HG03045 (cell line): Measurements from ENCODE around the gene DDX46.
"Not testable (repeated sequence)": the region's sequence is repeated elsewhere in the genome, so short reads cannot be mapped to it uniquely, and the experiment has no call there.

Source experiments
- ATAC-seq: cut with Tn5 transposase; IDR thresholded peaks from one replicate; pipeline ENCODE4 v1.9.1; 2021; ENCODE audit warnings: mild to moderate bottlenecking, moderate library complexity; ENCODE audit not compliant: unreplicated experiment

Gene DDX46

GRCh38 chr5:134758504-134759341, at the start of gene DDX46:
DDX46 (plus strand) TSS chr5:134758779; CDS start chr5:134758939, 160 bp downstream.
- ATAC-seq, result peak; percentile 98

GRCh38 chr5:134714120-134714519, 44.5 kb upstream of the DDX46 start:
- ATAC-seq, result no peak

- no peak for ATAC-seq
Measured at GRCh38 chr5:134714541-134714940, 44.0 kb upstream of the DDX46 start.

GRCh38 chr5:134715466-134715865, 43.1 kb upstream of the DDX46 start:
- not testable (repeated sequence) for ATAC-seq

GRCh38 chr5:134724872-134725271, 33.7 kb upstream of the DDX46 start:
- no peak for ATAC-seq

- no peak for ATAC-seq
Measured at GRCh38 chr5:134732819-134733218, 25.8 kb upstream of the DDX46 start.

- ATAC-seq, result no peak
Measured at GRCh38 chr5:134735243-134735642, 23.3 kb upstream of the DDX46 start.

GRCh38 chr5:134736173-134736812, 22.3 kb upstream of the DDX46 start:
- ATAC-seq, result no peak

GRCh38 chr5:134738133-134738962, 20.2 kb upstream of the DDX46 start, which contains the start of gene CAMLG:
CAMLG (plus strand) TSS chr5:134738548; CDS start chr5:134738621, 73 bp downstream.
- ATAC-seq, result peak; percentile 96

GRCh38 chr5:134738963-134739661, 19.5 kb upstream of the DDX46 start:
- ATAC-seq, result peak; percentile 18

GRCh38 chr5:134741052-134741451, 17.5 kb upstream of the DDX46 start:
- no peak for ATAC-seq

- no peak for ATAC-seq
Measured at GRCh38 chr5:134742134-134742533, 16.4 kb upstream of the DDX46 start.

GRCh38 chr5:134749415-134749814, 9.2 kb upstream of the DDX46 start:
- ATAC-seq, result no peak

- peak; percentile 24 for ATAC-seq
Measured at GRCh38 chr5:134758176-134758503, 439 bp upstream of the DDX46 start.

- ATAC-seq, result not testable (repeated sequence)
Measured at GRCh38 chr5:134767528-134768291, 9.1 kb downstream of the DDX46 start.

- no peak for ATAC-seq
Measured at GRCh38 chr5:134769206-134769605, 10.6 kb downstream of the DDX46 start.

GRCh38 chr5:134772461-134773125, 14.0 kb downstream of the DDX46 start:
- ATAC-seq, result no peak

- ATAC-seq, result no peak
Measured at GRCh38 chr5:134777366-134777765, 18.8 kb downstream of the DDX46 start.

- no peak for ATAC-seq
Measured at GRCh38 chr5:134784241-134784920, 25.8 kb downstream of the DDX46 start.
